ENCODE measurements around the gene KLHL18.

KLHL18 gene

GRCh38 chr3:47293822-47294221 lies 11.1 kb downstream of the KLHL18 start:
- Histone ChIP-seq H3K27ac (no peak overlapping the region), H3K4me3 (no peak overlapping the region)
- no peak for DNase-seq (ENCODE audit: low spot score)
- TF ChIP-seq CTCF (IDR thresholded peaks at IDR 0.05): no peak

- DNase-seq (ENCODE audit: low spot score): no peak
- no peak for TF ChIP-seq CTCF (IDR thresholded peaks at IDR 0.05)
- no peak overlapping the region for H3K27ac ChIP-seq
Observed at GRCh38 chr3:47294392-47294791, 11.6 kb downstream of the KLHL18 start.

GRCh38 chr3:47295322-47295721 lies 12.6 kb downstream of the KLHL18 start:
- no peak for DNase-seq (ENCODE audit: low spot score)
- TF ChIP-seq CTCF (IDR thresholded peaks at IDR 0.05): no peak
- no peak overlapping the region for H3K4me3 ChIP-seq
- H3K27ac ChIP-seq: no peak overlapping the region

More at GRCh38 chr3:47294392-47294791, 11.6 kb downstream of the KLHL18 start:
- no peak overlapping the region for H3K4me3 ChIP-seq

- no peak for TF ChIP-seq CTCF (IDR thresholded peaks at IDR 0.05)
- Histone ChIP-seq H3K27ac (no peak overlapping the region), H3K4me3 (no peak overlapping the region)
- no peak for DNase-seq (ENCODE audit: low spot score)
Observed at GRCh38 chr3:47295976-47296375, 13.2 kb downstream of the KLHL18 start.

GRCh38 chr3:47296562-47297302 lies 14.0 kb downstream of the KLHL18 start:
- no peak for TF ChIP-seq CTCF (IDR thresholded peaks at IDR 0.05)
- Histone ChIP-seq H3K27ac (no peak overlapping the region), H3K4me3 (no peak overlapping the region)
- DNase-seq (ENCODE audit: low spot score): no peak

- no peak for TF ChIP-seq CTCF (IDR thresholded peaks at IDR 0.05)
- DNase-seq (ENCODE audit: low spot score): no peak
- H3K27ac ChIP-seq: no peak overlapping the region
- no peak overlapping the region for H3K4me3 ChIP-seq
Observed at GRCh38 chr3:47298439-47298838, 15.7 kb downstream of the KLHL18 start.
